ENCODE results near the gene BTBD1. TPM values are rescaled to one million over a fixed set of nuclear protein-coding genes. Genes with fewer than 3 reads are reported as not detected.
A peak's percentile ranks its signal among the peaks of the same experiment; 100 is the strongest.

The BTBD1 gene
- total RNA-seq, 2 donors from 2014 or later = 62.3 to 73.4 TPM

GRCh38 chr15:83063551-83063950 is 3.5 kb downstream of the BTBD1 start:
- H3K36me3 ChIP-seq = peaks cover 3% of the 10 kb centered on the region
- no peak for ATAC-seq (ENCODE audit: insufficient number of reproducible peaks, low FRiP score, low read depth)
- H3K27ac ChIP-seq = peak overlapping the region in 1 of 2 donors; percentile 3
- no peaks in the 10 kb centered on the region for H3K9me3 ChIP-seq
- peaks cover 35 to 59% of the 10 kb centered on the region in 2 donors for H3K4me1 ChIP-seq (ENCODE audit: control insufficient read depth in 1 of 2, low read depth in 2 of 2)
- no peak for DNase-seq (ENCODE audit: low spot score)
- no peaks in the 10 kb centered on the region for H3K27me3 ChIP-seq (replicated peaks; ENCODE audit: insufficient read depth)
- TF ChIP-seq, protein P1, sequence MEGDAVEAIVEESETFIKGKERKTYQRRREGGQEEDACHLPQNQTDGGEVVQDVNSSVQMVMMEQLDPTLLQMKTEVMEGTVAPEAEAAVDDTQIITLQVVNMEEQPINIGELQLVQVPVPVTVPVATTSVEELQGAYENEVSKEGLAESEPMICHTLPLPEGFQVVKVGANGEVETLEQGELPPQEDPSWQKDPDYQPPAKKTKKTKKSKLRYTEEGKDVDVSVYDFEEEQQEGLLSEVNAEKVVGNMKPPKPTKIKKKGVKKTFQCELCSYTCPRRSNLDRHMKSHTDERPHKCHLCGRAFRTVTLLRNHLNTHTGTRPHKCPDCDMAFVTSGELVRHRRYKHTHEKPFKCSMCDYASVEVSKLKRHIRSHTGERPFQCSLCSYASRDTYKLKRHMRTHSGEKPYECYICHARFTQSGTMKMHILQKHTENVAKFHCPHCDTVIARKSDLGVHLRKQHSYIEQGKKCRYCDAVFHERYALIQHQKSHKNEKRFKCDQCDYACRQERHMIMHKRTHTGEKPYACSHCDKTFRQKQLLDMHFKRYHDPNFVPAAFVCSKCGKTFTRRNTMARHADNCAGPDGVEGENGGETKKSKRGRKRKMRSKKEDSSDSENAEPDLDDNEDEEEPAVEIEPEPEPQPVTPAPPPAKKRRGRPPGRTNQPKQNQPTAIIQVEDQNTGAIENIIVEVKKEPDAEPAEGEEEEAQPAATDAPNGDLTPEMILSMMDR (IDR thresholded peaks at IDR 0.05) = no peak
- peak overlapping the region; percentile 15 for H3K4me3 ChIP-seq

- Histone ChIP-seq H3K4me1 (ENCODE audit: control insufficient read depth in 1 of 2, low read depth in 2 of 2) (peaks cover 35 to 61% of the 10 kb centered on the region in 2 donors), H3K27me3 (replicated peaks; ENCODE audit: insufficient read depth) (no peaks in the 10 kb centered on the region), H3K36me3 (peaks cover 3% of the 10 kb centered on the region), H3K9me3 (no peaks in the 10 kb centered on the region), H3K4me3 (no peak overlapping the region), H3K27ac (no peak overlapping the region)
- DNase-seq (ENCODE audit: low spot score) (no peak), ATAC-seq (ENCODE audit: insufficient number of reproducible peaks, low FRiP score, low read depth) (no peak)
- TF ChIP-seq, protein P1 (IDR thresholded peaks at IDR 0.05) = no peak
Observed at GRCh38 chr15:83062768-83063180, 4.3 kb downstream of the BTBD1 start.

- H3K36me3 ChIP-seq = peaks cover 3% of the 10 kb centered on the region
- H3K27me3 ChIP-seq (replicated peaks; ENCODE audit: insufficient read depth) = no peaks in the 10 kb centered on the region
- H3K4me3 ChIP-seq = no peak overlapping the region
- no peak for ATAC-seq (ENCODE audit: insufficient number of reproducible peaks, low FRiP score, low read depth)
- no peak overlapping the region for H3K27ac ChIP-seq
- peaks cover 39 to 68% of the 10 kb centered on the region in 2 donors for H3K4me1 ChIP-seq (ENCODE audit: control insufficient read depth in 1 of 2, low read depth in 2 of 2)
- no peaks in the 10 kb centered on the region for H3K9me3 ChIP-seq
- TF ChIP-seq, protein P1 (IDR thresholded peaks at IDR 0.05) = no peak
- no peak for DNase-seq (ENCODE audit: low spot score)
Observed at GRCh38 chr15:83061680-83062079, 5.4 kb downstream of the BTBD1 start.

GRCh38 chr15:83057696-83058376 is 9.2 kb downstream of the BTBD1 start:
- TF ChIP-seq, protein P1 (IDR thresholded peaks at IDR 0.05) = no peak
- Histone ChIP-seq H3K9me3 (no peaks in the 10 kb centered on the region), H3K4me1 (ENCODE audit: control insufficient read depth in 1 of 2, low read depth in 2 of 2) (peaks cover 22 to 46% of the 10 kb centered on the region in 2 donors), H3K36me3 (peaks cover 16% of the 10 kb centered on the region), H3K27ac (no peak overlapping the region), H3K4me3 (no peak overlapping the region), H3K27me3 (replicated peaks; ENCODE audit: insufficient read depth) (no peaks in the 10 kb centered on the region)
- DNase-seq (ENCODE audit: low spot score) (no peak), ATAC-seq (ENCODE audit: insufficient number of reproducible peaks, low FRiP score, low read depth) (no peak)

DNA sequence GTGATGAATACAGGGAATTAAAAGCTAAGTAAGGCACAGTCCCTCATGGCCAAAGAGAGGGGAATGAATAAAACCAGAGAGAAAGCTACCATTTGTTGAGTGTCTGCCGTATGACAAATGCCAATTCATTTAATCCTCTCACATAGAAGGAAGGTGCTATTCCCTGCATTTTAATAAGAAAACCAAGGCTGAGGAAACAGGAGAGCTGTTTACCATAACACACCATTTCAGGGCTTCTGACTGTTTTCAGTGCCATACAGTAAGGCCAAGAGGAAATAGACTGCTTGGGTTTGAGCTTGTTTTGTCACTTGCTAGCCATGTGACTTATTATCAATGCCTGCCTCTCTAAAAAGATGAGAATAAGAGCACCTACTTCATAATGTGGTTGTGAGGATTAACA is 10.1 kb downstream of the BTBD1 start:
- Histone ChIP-seq H3K27me3 (replicated peaks; ENCODE audit: insufficient read depth) (no peaks in the 10 kb centered on the region), H3K9me3 (no peaks in the 10 kb centered on the region), H3K4me1 (ENCODE audit: control insufficient read depth in 1 of 2, low read depth in 2 of 2) (peaks cover 20 to 46% of the 10 kb centered on the region in 2 donors), H3K4me3 (no peak overlapping the region), H3K36me3 (peaks cover 16% of the 10 kb centered on the region), H3K27ac (no peak overlapping the region)
- ATAC-seq (ENCODE audit: insufficient number of reproducible peaks, low FRiP score, low read depth) (no peak), DNase-seq (ENCODE audit: low spot score) (no peak)
- TF ChIP-seq, protein P1 (IDR thresholded peaks at IDR 0.05) = no peak
